Muscle layer of duodenum (tissue), 2 donors: ENCODE results near the gene PIGQ.

Experiments used
- H3K27ac ChIP-seq: one replicate; pipeline ENCODE4 v1.7.0; 2013; ENCODE audit warnings: mild to moderate bottlenecking, low read length
- H3K27me3 ChIP-seq: one replicate; pipeline ENCODE4 v1.7.0; 2013; ENCODE audit warnings: low read depth, mild to moderate bottlenecking, control low read depth, low read length
- H3K36me3 ChIP-seq, 2 donors: one replicate each; pipeline ENCODE4 v1.7.0; 2013; ENCODE audit warnings: low read length in 2 of 2, control low read depth in 1 of 2, mild to moderate bottlenecking in 1 of 2; ENCODE audit not compliant: insufficient read depth in 2 of 2, control insufficient read depth in 1 of 2
- H3K4me1 ChIP-seq, 2 donors: one replicate each; pipeline ENCODE4 v1.7.0; 2013; ENCODE audit warnings: low read length in 2 of 2, mild to moderate bottlenecking in 2 of 2, control low read depth in 1 of 2, moderate library complexity in 1 of 2; ENCODE audit not compliant: insufficient read depth in 2 of 2, control insufficient read depth in 1 of 2
- H3K4me3 ChIP-seq, 2 donors: one replicate each; pipeline ENCODE4 v1.7.0; 2013; ENCODE audit warnings: low read length in 2 of 2, low read depth in 1 of 2, mild to moderate bottlenecking in 1 of 2
- H3K9me3 ChIP-seq, 2 donors: one replicate each; pipeline ENCODE4 v1.7.0; 2013; ENCODE audit warnings: low read length in 2 of 2, control low read depth in 1 of 2, mild to moderate bottlenecking in 1 of 2; ENCODE audit not compliant: control insufficient read depth in 1 of 2
- donor health status: healthy.

Gene PIGQ

DNA sequence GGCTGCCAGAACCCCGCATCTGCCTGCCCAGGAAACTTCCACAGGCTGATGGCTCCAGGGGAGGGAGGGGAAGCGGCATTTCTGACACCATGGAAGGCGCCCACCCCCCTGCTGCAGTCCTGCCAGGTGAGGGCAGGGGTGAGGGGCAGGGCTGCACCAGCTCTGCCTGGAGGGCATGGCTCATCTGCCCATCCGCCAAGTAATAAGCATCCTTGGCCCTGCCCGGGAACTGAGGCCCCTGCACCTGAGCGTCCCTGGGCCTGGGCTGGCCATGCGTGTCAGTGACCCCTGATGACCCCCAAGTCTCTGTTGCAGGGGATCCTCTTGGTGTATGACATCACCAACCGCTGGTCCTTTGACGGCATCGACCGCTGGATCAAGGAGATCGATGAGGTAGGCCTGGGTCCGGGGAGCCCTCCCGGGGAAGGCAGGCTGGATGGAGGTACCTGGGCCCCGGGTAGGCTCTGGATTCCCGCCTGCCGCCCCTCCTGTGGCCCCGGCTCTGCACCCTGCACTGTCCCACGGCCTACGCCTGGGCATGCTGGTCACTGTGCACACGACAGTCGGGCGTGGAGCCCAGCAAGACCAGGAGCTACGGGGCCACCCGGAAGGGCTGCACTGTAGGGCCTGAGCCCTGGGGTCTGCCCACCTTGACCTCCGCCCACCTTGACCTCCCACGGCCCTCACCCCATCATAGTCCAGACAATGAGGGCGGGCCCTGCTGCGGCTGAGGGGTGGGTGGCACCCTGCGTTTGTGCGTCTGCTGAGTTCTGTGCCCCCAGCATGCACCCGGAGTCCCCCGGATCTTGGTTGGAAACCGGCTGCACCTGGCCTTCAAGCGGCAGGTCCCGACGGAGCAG is 55.6 kb downstream of the PIGQ start:
- Histone ChIP-seq H3K4me3 (no peak overlapping the region), H3K36me3 (peaks cover 0 to 32% of the 10 kb centered on the region in 2 donors), H3K4me1 (peaks cover 0 to 9% of the 10 kb centered on the region in 2 donors), H3K27me3 (no peaks in the 10 kb centered on the region), H3K27ac (no peak overlapping the region), H3K9me3 (no peaks in the 10 kb centered on the region)

DNA sequence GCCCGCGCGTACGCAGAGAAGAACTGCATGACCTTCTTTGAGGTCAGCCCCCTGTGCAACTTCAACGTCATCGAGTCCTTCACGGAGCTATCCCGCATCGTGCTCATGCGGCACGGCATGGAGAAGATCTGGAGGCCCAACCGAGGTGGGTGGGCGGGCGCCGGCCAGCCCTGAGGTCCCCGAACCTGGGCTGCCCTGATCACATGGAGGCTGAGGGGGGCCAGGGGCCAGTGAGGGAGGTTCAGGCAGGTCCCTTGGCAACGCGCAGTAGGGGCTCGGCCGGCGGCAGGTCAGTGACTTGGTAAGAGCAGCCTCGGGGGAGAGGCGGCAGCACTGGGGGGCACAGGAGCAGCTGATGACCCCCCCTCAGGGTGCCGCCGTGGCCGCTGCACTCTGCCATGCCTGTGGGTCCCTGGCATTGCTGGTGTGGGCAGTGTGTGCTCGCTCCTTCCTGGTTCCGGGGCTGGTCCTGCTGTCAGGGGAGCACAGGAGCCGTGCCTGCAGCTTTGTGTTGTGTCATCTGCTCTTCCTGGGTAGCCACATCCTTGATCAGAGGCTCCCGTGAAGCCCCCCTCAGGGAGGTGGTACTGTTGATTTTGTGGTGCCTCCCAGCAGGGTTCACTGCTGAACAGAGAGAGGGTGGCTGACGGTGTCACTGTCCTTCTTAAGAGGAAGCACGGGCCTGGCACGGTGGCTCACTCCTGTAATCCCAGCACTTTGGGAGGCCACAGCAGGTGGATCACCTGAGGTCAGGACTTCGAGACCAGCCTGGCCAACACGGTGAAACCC is 56.4 kb downstream of the PIGQ start:
- no peaks in the 10 kb centered on the region for H3K9me3 ChIP-seq
- H3K4me3 ChIP-seq, result no peak overlapping the region
- no peaks in the 10 kb centered on the region for H3K27me3 ChIP-seq
- peaks cover 0 to 32% of the 10 kb centered on the region in 2 donors for H3K36me3 ChIP-seq
- no peak overlapping the region for H3K27ac ChIP-seq
- H3K4me1 ChIP-seq, result peaks cover 0 to 17% of the 10 kb centered on the region in 2 donors

DNA sequence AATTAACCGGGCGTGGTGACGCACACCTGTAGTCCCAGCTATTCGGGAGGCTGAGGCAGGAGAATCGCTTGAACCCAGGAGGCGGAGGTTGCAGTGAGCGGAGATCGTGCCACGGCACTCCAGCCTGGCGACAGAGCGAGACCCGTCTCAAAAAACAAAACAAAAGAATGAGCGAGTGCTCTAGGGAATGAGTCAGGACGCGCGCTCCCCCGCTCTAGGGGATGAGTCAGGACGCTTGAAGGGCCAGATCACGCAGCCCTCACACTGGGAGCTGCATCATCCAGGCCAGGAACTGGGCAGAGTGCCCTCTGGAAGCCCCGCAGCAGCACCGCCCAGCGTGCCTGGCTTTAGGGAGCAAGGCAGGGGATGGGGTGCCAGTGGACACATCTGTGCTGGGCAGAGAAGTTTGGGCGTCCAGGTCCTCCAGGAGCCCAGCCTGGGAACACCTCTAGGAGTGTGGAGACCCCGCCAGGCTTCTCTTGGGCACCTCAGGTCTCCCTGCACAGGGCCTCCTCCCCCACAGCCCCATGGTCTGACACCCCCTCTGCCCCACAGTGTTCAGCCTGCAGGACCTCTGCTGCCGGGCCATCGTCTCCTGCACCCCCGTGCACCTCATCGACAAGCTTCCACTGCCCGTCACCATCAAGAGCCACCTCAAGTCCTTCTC is 57.2 kb downstream of the PIGQ start:
- Histone ChIP-seq H3K4me1 (peaks cover 0 to 19% of the 10 kb centered on the region in 2 donors), H3K36me3 (peaks cover 0 to 32% of the 10 kb centered on the region in 2 donors), H3K9me3 (no peaks in the 10 kb centered on the region)

DNA sequence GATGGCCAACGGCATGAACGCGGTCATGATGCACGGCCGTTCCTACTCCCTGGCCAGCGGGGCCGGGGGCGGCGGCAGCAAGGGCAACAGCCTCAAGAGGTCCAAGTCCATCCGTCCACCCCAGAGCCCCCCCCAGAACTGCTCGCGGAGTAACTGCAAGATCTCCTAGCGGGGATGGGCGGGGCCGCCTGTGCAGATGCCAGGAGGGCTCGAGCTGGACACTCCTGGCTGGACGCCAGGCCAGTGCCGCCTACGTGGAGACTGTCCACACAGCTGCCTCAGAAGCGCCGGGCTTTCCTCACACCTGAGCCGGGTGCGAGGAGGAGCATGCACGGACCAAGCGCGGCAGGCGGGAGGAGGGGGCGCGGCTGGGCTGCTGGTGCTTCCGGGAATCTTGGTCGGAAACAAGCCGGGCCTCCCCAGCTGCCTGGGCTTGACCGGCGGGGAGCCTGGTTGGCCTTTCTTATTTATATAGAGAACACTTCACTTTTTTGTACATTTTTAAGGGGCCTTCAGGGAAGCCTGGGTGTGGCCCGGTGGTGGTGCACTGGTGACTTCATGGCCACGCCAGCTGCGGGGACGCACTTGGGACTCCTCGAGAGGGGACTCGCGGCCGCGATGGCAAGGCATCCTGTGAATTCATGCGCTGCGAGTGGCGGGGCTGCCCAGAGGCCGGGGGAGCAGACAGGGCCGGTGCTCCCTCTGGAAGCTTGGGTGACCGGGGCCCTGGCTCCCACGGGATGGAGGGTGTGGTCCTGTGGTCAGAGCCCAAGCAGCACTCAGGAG is 57.9 kb downstream of the PIGQ start:
- H3K9me3 ChIP-seq, result no peaks in the 10 kb centered on the region
- H3K27ac ChIP-seq, result no peak overlapping the region
- peaks cover 0 to 19% of the 10 kb centered on the region in 2 donors for H3K4me1 ChIP-seq
- H3K27me3 ChIP-seq, result no peaks in the 10 kb centered on the region
- peaks cover 0 to 32% of the 10 kb centered on the region in 2 donors for H3K36me3 ChIP-seq
- no peak overlapping the region for H3K4me3 ChIP-seq

More for the DNA sequence above, 57.2 kb downstream of the PIGQ start:
- no peak overlapping the region for H3K27ac ChIP-seq
- no peaks in the 10 kb centered on the region for H3K27me3 ChIP-seq
- H3K4me3 ChIP-seq, result no peak overlapping the region

DNA sequence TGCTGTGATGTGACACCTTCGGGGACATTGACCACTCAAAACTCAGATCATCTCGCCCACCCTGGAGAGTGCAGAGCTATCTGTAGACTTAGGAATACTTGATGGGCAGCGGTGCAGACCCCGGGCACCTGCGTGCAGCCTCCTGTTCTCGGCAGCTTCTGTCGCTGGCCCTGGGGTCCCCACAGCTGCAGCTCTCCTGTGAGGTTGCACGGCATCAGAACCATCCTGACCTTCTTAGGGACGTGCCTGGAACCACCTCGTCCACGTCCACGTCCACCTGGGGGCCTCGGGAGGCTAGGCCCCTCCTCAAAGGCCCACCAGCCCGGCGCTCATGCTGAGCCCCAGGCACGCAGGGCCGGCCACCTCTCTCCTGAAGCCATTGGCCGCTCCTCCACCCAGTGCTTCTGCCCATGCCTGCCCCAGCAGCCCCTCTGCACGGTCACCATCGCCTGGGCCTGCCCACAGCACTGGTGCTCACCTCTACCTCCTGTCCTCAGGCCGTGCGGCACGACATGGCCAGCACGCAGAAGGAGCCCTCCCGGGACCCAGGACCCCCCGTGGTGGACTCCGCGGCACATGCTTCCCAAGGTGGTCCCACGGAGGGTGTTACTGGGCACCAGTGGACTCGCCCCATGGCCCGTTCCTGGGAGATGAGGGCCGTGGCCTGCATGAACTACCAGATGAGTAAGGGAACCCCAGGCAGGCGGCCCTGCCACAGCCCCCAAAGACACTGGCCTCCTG is 58.7 kb downstream of the PIGQ start:
- H3K9me3 ChIP-seq, result no peaks in the 10 kb centered on the region
- peaks cover 0 to 41% of the 10 kb centered on the region in 2 donors for H3K36me3 ChIP-seq
- no peaks in the 10 kb centered on the region for H3K27me3 ChIP-seq
- H3K27ac ChIP-seq, result no peak overlapping the region
- no peak overlapping the region for H3K4me3 ChIP-seq
- H3K4me1 ChIP-seq, result peaks cover 0 to 19% of the 10 kb centered on the region in 2 donors

DNA sequence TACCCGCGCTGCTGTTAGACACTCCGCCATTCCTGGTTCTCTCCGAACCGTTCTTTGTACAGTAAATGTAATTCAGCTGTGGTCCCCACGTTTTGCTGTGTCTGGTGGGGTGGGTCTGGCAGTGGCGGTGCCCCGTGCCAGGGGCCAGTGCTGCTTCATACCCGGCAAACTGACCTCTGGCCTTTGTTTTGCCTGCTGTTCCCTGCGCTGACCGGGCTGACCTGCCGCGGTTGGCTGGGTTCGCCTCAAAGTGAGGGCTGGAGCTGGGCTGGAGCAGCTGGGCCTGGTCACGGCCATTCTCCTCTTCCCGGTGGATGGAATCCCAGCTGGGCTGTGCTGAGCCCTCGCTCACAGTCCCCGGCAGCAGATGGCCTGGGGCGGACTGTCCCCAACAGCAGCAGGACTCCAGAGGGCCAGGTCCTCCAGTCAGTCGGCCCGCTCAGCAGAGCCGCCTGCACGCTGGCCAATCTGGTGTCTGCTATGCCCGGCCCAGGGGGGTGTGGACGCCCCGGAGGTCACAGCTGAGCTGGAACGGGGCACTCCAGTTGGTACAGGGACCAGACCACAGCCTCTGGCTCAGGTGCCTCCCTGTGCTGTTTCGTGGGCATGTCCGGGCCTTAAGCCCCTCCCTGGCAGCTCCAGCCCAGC is 59.5 kb downstream of the PIGQ start:
- Histone ChIP-seq H3K27me3 (no peaks in the 10 kb centered on the region), H3K36me3 (peaks cover 0 to 48% of the 10 kb centered on the region in 2 donors), H3K27ac (no peak overlapping the region), H3K9me3 (no peaks in the 10 kb centered on the region), H3K4me1 (peaks cover 0 to 21% of the 10 kb centered on the region in 2 donors), H3K4me3 (no peak overlapping the region)

DNA sequence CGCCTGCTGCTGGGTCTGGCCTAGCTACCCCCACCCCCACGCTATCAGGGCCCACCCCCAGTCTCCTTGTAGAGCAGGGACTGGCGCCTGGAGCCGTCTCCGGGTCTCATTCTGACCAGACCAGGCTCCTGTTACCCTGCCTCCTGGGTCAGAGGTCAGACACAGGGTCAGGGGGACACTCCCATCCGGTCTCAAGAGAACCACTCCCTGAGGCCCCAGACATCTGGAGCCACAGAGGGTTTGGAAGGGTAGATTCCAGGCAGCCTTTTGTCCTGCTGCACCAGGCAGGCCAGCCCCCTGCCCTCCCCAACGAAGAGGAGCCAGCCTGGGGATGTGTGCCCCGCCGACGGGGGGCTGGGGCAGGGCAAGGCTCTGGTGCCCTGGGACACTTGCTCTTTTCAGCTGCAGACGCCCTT is 60.1 kb downstream of the PIGQ start:
- Histone ChIP-seq H3K4me3 (no peak overlapping the region), H3K4me1 (peaks cover 0 to 26% of the 10 kb centered on the region in 2 donors), H3K27me3 (no peaks in the 10 kb centered on the region), H3K27ac (no peak overlapping the region), H3K36me3 (peaks cover 0 to 48% of the 10 kb centered on the region in 2 donors), H3K9me3 (no peaks in the 10 kb centered on the region)

DNA sequence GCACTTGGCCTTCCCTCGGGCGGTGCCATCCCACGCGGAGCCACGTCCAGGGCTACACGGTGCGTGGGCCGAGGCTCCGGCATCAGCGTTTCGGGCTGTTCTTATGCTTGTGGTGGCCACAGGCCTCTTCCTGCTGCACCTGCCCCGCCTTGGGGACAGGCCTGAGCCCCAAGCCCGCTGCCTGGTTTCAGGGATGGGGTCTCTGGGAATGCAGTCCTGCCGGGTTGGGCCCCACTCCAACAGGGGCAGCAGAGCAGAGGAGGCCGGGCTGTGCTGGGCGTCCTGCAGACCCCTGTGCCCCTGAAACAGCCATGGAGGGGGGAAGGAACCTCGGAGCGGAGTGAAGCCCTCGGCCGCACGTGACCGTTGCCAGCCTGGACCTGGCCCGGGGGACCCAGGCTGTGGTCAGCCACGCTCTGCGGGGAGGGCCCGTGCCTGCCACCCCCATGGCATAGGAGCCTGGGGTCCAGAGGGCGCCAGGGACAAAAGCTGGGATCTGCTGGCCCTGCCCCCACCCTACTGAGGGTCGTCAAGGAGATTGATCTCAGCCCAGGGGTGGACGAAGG is 60.6 kb downstream of the PIGQ start:
- Histone ChIP-seq H3K27ac (no peak overlapping the region), H3K36me3 (peaks cover 0 to 47% of the 10 kb centered on the region in 2 donors), H3K27me3 (no peaks in the 10 kb centered on the region), H3K4me1 (peaks cover 0 to 31% of the 10 kb centered on the region in 2 donors), H3K9me3 (no peaks in the 10 kb centered on the region), H3K4me3 (no peak overlapping the region)

DNA sequence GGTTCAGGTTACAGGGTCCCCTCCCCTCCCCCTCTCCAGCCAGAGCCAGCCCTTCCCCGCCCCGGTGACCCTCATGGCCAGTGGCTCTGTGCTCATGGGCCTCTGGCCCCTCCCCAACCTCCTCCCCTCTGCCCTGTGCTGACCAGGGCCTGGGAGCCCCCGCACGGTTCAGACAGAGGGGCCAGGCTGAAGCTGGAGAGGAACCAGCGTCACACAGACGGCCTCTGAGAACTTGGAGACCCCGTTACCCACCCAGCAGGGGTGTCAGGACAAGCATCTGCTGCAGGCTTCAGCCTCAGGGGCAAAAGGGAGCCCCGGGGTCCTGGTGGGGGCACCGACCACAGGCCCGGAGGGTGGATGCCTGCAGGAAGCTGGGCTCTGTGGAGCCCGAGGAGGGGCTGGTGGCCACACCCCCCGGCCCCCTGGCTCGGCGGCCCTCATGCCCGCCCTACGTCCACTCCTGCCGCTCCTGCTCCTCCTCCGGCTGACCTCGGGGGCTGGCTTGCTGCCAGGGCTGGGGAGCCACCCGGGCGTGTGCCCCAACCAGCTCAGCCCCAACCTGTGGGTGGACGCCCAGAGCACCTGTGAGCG is 61.1 kb downstream of the PIGQ start, which contains the start of gene WFIKKN1:
TSS of gene WFIKKN1 (plus strand) at position 171 of the 591 bp plus-strand sequence. CDS start at position 440, 269 bp downstream.
- H3K9me3 ChIP-seq, result no peaks in the 10 kb centered on the region
- no peaks in the 10 kb centered on the region for H3K27me3 ChIP-seq
- no peak within 1 kb of the TSS for H3K27ac ChIP-seq
- peaks cover 0 to 41% of the 10 kb centered on the region in 2 donors for H3K36me3 ChIP-seq
- H3K4me3 ChIP-seq, result no peak within 1 kb of the TSS
- H3K4me1 ChIP-seq, result peaks cover 0 to 37% of the 10 kb centered on the region in 2 donors
